ENCODE data around the gene PRELID3B.
A peak's percentile ranks its signal among the peaks of the same experiment; 100 is the strongest.
"Not testable (repeated sequence)": the region's sequence is repeated elsewhere in the genome, so short reads cannot be mapped to it uniquely, and the experiment has no call there.

PRELID3B gene

GRCh38 chr20:59025511-59025910 lies 17.1 kb downstream of the PRELID3B start:
- no peak for DNase-seq (ENCODE audit: low read depth)

DNA sequence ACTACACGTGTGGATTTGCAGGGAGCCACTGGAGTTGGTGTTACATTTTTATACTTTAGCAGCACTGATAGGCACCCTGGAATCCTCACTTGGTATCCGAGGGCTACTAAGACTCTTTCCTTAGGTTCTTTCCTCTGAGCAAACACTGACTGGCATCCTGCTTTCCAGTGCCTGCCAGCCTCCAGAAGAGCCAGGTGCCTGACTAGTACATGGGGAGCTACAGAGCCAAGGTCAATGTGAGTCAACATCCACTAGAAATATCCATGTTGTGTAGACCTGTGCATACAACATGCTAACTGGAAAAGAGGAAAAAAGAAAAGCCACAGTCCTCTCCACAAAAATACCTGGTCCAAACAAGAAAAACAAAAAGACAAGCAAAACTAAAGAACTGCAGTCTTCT lies 17.5 kb downstream of the PRELID3B start:
- DNase-seq (ENCODE audit: low read depth) = no peak

- DNase-seq (ENCODE audit: low read depth) = no peak
Observed at GRCh38 chr20:59024111-59024530, 18.5 kb downstream of the PRELID3B start.

GRCh38 chr20:59023616-59024015 lies 19.0 kb downstream of the PRELID3B start:
- no peak for DNase-seq (ENCODE audit: low read depth)

GRCh38 chr20:59022754-59023153 lies 19.8 kb downstream of the PRELID3B start:
- no peak for DNase-seq (ENCODE audit: low read depth)

DNA sequence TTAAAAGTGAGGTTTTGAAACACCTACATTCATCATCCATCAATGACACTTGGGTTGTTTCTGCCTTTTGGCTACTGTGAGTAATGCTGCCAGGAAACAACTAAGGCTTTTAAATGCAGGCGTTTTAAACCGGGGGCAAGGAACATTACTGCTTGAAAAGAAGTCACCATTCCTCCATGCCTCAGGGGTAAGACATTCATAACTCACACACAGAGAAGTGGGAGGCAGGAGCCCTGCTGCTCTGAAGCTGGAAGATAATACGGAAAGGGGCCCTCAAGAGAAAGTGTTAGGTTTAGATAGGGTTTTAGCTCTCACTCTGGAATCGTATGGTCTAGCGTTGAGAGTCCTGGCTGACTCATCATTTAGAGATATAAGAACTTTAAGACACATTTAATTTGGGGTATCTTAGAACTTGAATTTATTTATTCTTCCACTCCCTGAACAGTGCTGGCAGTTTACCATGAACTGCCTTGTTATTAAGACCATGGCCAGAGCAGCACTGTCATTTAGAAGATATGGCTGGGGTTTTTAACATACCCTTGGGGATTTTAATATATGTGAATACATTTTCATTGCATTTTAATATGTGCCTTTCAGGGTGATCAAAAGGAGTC lies 21.5 kb downstream of the PRELID3B start:
- DNase-seq (ENCODE audit: low read depth) = peak; percentile 19

DNA sequence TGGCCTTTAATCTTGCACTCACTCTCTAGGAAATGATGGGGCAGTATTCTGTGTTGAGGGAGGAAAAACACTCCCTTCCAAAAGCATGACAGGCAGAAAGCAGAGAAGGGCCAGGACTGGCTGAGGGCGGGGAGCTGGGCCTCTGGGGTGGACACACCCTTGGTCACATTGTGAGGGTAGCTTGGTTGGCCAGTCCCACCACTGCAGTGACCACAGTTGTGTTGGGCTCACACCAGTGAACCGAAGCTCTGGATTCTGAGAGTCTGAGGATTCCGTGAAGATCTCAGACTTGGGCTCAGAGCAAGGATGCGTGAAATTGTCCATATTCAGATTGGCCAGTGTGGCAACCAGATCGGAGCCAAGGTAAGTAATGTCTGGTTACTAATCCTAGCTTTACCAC lies 23.4 kb downstream of the PRELID3B start, which contains the start of gene TUBB1:
TSS of gene TUBB1 (plus strand) at position 213 of the 400 bp plus-strand sequence. CDS start at position 307, 94 bp downstream.
- no peak for DNase-seq (ENCODE audit: low read depth)

DNA sequence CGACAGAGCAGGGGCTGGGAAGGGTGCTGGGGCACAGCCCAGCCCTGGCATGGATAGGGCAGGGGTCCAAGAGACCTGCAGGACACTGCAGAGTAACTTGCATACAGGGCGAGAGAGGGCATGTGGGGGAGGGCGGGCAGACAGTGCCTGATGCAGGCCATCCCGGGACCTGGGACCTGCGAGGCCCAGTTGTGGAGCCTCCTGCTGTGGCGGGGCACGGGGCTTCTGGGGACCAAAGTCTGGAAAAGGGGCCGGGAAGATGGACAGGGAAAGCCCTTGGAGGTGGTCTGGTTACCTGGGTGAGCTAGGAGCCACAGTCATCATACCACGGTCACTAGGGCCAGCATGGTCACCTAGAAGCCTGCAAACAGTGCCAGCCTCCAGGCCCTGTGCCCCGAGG lies 23.8 kb downstream of the PRELID3B start:
- no peak for DNase-seq (ENCODE audit: low read depth)

DNA sequence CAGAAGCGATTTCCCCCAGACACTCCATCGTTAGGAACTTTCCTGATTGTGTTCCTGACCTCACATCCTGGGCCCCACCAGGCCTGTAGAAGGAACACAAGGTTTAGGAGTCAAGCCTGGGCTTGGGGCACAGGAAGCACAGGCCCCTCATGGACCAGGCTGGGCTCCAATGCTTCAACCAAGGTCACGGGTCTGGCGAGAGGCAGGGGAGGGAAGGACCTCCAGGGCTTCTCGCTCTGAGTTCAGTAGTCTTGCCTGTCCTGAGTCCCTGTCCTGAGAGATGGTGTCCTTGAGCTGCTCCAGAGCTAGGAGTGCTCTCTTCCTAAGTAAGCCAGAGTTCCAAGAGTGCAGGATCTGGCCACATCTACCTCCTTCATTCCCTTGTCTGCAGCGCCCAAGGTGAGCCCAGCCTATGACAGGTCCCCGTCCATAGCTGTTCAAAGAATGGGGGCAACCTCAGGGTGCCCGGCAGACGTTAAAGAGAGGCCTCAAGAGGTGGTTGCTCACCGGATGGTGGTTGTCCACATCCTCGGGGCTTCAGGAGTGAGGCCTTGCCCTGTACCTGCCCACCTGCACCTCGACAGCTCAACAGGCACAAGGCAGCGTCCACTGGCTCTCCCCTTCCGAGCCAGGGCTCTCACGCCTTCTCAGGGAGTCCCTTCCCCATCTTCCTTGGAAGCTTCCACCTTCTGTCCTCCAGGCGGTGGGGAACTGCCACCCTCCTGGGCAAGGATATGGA lies 24.9 kb downstream of the PRELID3B start:
- DNase-seq (ENCODE audit: low read depth) = no peak

- DNase-seq (ENCODE audit: low read depth) = no peak
Observed at GRCh38 chr20:59016795-59017492, 25.6 kb downstream of the PRELID3B start.

- DNase-seq (ENCODE audit: low read depth) = no peak
Observed at GRCh38 chr20:59015812-59016711, 26.5 kb downstream of the PRELID3B start.

GRCh38 chr20:59015411-59015810 lies 27.2 kb downstream of the PRELID3B start:
- no peak for DNase-seq (ENCODE audit: low read depth)

GRCh38 chr20:59014680-59015389 lies 27.8 kb downstream of the PRELID3B start:
- DNase-seq (ENCODE audit: low read depth) = no peak

- DNase-seq (ENCODE audit: low read depth) = no peak
Observed at GRCh38 chr20:59013959-59014608, 28.5 kb downstream of the PRELID3B start.

- no peak for DNase-seq (ENCODE audit: low read depth)
Observed at GRCh38 chr20:59013031-59013951, 29.3 kb downstream of the PRELID3B start.

DNA sequence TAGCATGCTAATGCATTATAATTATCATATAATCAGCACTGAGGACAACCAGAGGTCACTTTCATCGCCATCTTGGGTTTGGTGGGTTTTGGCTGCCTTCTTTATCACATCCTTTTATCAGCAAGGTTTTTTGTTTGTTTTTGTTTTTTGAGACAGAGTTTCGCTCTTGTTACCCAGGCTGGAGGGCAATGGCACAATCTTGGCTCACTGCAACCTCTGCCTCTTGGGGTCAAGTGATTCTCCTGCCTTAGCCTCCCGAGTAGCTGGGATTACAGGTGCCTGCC lies 30.8 kb downstream of the PRELID3B start:
- DNase-seq (ENCODE audit: low read depth) = not testable (repeated sequence)

DNA sequence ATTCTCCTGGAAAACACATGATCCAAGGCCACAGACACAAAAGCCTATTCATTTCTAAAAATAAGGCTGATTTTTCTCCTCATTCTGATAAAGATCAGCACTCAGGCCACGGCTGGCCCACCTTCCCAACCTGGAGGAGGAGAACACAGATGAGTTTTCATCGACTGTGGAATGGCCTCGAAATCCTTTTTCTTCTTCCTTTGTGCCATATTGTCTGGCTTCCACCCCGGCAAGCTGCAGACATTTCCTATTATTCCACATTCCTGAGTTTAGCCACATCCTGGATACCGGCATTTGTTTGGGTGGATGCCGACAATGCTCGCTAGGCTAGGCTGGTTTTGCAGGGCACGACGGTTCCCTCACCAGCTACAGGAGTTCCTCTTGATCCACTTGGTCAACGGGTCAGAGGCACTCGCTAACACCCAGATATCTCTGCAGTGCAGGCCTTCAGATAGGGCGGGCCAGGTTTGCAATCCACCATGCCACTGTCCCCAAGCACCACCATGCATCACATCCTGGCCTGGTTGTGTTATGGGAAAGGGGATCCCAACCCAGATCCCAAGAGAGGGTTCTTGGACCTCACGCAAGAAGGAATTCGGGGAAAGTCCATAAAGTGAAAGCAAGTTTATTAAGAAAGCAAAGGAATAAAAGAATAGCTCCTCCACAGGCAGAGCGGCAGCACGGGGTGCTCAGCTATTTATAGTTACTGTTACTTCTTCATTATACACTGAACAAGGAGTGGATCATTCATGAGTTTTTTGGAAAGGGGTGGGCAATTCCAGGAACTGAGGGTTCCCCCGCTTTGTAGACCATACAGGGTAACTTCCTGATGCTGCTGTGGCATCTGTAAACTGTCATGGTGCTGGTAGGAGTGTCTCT lies 31.4 kb downstream of the PRELID3B start:
- DNase-seq (ENCODE audit: low read depth) = peak; percentile 65

- no peak for DNase-seq (ENCODE audit: low read depth)
Observed at GRCh38 chr20:59010321-59010994, 32.1 kb downstream of the PRELID3B start.

Data from non-pigmented ciliary epithelial cell (primary cell).